ENCODE data around the gene SLC9B1.
"Not testable (repeated sequence)": the region's sequence is repeated elsewhere in the genome, so short reads cannot be mapped to it uniquely, and the experiment has no call there.

Gene SLC9B1

GRCh38 chr4:103011378-103012025 lies 8.0 kb downstream of the SLC9B1 start:
- DNase-seq = no peak

GRCh38 chr4:103010804-103011203 lies 8.7 kb downstream of the SLC9B1 start:
- no peak for DNase-seq

- DNase-seq = no peak
Observed at GRCh38 chr4:103008875-103009729, 10.4 kb downstream of the SLC9B1 start.

GRCh38 chr4:103002551-103002950 lies 17.0 kb downstream of the SLC9B1 start:
- DNase-seq = no peak

GRCh38 chr4:102994803-102995202 lies 24.7 kb downstream of the SLC9B1 start:
- DNase-seq = no peak

GRCh38 chr4:102993985-102994384 lies 25.5 kb downstream of the SLC9B1 start:
- DNase-seq = not testable (repeated sequence)

- no peak for DNase-seq
Observed at GRCh38 chr4:102988429-102989020, 31.0 kb downstream of the SLC9B1 start.

- no peak for DNase-seq
Observed at GRCh38 chr4:102981005-102981404, 38.5 kb downstream of the SLC9B1 start.

GRCh38 chr4:102961813-102962212 lies 57.7 kb downstream of the SLC9B1 start:
- DNase-seq = not testable (repeated sequence)

- no peak for DNase-seq
Observed at GRCh38 chr4:102959496-102959895, 60.0 kb downstream of the SLC9B1 start.

GRCh38 chr4:102945066-102945465 lies 74.4 kb downstream of the SLC9B1 start:
- DNase-seq = no peak

GRCh38 chr4:102938063-102938462 lies 81.4 kb downstream of the SLC9B1 start:
- DNase-seq = not testable (repeated sequence)

GRCh38 chr4:102935716-102936115 lies 83.8 kb downstream of the SLC9B1 start:
- no peak for DNase-seq

- not testable (repeated sequence) for DNase-seq
Observed at GRCh38 chr4:102919697-102920096, 99.8 kb downstream of the SLC9B1 start.

- no peak for DNase-seq
Observed at GRCh38 chr4:102918859-102919258, 100.6 kb downstream of the SLC9B1 start.

- DNase-seq = no peak
Observed at GRCh38 chr4:102901804-102902203, 117.7 kb downstream of the SLC9B1 start.

- DNase-seq = not testable (repeated sequence)
Observed at GRCh38 chr4:102897610-102898009, 121.9 kb downstream of the SLC9B1 start.

- not testable (repeated sequence) for DNase-seq
Observed at GRCh38 chr4:102896547-102896946, 123.0 kb downstream of the SLC9B1 start.

- DNase-seq = not testable (repeated sequence)
Observed at GRCh38 chr4:102889866-102890265, 129.6 kb downstream of the SLC9B1 start.

- DNase-seq = not testable (repeated sequence)
Observed at GRCh38 chr4:102888570-102888969, 130.9 kb downstream of the SLC9B1 start.

- no peak for DNase-seq
Observed at GRCh38 chr4:102883278-102883677, 136.2 kb downstream of the SLC9B1 start.

GRCh38 chr4:102881343-102881742 lies 138.2 kb downstream of the SLC9B1 start:
- no peak for DNase-seq

- DNase-seq = no peak
Observed at GRCh38 chr4:102878901-102879300, 140.6 kb downstream of the SLC9B1 start.

- not testable (repeated sequence) for DNase-seq
Observed at GRCh38 chr4:102878349-102878748, 141.2 kb downstream of the SLC9B1 start.

Data from activated T-cell treated with anti-CD3 and anti-CD28 coated beads, Interleukin-2, amount 50 U/mL, for 1 hour (primary cell).